Measurements from ENCODE around the gene CFAP74.

The CFAP74 gene

DNA sequence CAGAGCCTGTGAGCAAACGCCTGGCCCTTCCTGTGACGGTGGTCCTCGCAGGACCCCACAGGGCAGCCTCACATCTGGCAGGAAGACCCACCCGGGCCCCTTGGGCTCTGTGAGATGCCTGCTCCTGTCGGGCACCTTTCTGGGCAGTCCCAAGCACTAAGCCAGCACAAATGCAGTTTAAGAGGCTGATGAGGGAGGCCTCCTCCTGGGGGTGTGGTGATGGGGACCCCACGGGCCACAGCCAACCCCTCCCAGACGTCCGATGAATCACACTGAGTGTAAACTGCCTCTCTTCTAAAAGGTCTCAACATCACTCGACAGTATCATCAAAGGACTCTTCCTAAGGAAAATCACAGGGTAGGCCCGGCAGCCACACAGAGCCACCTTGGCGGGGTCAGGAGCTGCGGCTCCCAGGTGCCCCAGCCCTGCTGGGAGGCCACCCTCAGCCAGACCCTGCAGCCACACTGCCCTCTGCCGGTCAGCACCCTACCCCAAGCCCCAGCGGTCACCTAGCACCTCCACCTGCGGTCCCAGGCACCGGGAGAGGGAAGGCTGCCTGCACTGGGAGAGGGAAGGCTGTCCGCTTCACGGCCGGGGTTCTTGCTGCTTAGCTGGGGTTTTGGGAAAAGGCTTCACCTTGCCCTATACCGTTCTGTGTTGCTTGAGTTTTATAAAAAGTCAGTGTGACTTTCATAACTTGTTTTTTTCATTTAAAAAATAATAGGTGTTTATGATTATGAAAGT lies 42.8 kb upstream of the CFAP74 start:
- Mint-ChIP-seq H3K27ac (no peak overlapping the region), H3K9me3 (no peaks in the 10 kb centered on the region), H3K27me3 (peaks cover 39 to 56% of the 10 kb centered on the region in 2 donors), H3K36me3 (peaks cover 0 to 5% of the 10 kb centered on the region in 2 donors), H3K4me1 (peaks cover 24 to 25% of the 10 kb centered on the region in 2 donors), H3K4me3 (no peak overlapping the region)
- ATAC-seq (replicated peaks) (no peak), DNase-seq (peak; percentile 41)

DNA sequence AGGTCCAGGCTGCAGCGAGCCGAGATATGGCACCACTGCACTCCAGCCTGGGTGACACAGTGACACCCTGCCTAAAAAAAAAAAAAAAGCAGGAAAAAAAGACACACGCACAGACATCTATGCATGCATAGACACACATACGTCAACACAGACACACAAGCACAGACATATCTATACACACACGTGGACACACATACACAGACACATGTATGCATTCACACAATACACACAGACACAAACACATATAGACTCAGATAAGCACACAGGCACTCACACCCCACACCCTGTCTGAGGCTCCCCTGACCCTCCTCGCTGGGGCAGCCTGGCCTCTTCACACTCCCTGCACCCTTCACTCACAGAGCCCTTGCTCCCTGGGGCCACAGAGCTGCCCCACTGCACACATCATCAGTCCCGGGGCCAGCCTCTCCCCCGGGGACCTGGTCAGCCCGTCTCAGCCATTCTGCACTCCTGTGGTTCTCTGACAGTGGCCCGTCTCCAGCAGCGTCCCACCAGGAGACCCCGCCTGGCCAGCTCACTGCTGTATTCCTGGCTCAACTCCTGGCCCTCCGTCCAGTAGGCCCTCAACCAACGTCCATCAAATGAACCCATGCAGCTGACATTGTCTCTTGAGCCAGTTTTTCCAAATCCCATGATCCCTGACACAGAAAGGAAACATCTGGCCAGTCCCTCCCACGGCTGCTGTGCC lies 42.0 kb upstream of the CFAP74 start:
- Mint-ChIP-seq H3K4me1 (peaks cover 24 to 25% of the 10 kb centered on the region in 2 donors), H3K4me3 (peak overlapping the region; percentile 0 to 36), H3K27me3 (peaks cover 39 to 56% of the 10 kb centered on the region in 2 donors), H3K36me3 (peaks cover 0 to 5% of the 10 kb centered on the region in 2 donors), H3K9me3 (no peaks in the 10 kb centered on the region), H3K27ac (peak overlapping the region; percentile 57)
- DNase-seq (no peak), ATAC-seq (replicated peaks) (no peak)

DNA sequence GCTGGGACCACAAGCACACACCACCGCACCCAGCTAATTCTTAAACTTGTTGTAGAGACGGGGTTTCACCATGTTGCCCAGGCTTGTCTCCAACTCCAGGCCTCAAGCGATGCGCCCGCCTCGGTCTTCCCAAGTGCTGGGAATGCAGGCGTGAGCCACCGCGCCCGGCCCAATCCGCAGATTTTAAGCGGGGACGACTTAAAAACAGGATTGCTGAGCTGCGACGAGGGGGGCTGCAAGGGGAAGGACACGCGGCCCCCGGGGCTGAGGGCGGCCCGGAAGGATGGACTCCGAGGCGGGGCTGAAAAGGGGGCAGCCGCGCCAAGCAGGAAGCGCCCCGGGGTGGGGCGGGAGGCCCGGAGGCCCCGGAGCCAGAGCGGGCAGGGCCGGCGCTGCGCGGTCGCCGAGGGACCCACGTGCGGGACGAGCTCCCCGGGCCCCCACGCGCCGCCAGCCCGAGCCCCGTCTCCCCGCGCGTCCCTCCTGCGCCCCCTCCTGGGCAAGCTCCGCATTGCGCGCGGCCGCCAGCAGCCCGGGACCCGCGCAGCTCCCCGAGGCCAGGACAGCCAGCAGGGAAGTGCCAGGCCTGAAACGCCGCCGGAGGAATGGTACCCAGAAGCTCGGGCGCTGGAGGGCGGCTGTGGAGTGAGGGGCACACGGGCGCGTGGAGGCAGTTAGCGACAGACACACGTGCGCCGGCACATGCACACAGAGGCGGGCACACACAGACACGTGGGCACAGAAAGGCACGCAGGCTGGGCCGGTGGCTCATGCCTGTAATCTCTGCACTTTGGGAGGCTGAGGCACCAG lies 41.1 kb upstream of the CFAP74 start:
- Mint-ChIP-seq H3K27me3 (peaks cover 40 to 59% of the 10 kb centered on the region in 2 donors), H3K27ac (no peak overlapping the region), H3K4me3 (peak overlapping the region; percentile 56 to 59), H3K9me3 (no peaks in the 10 kb centered on the region), H3K4me1 (peaks cover 24% of the 10 kb centered on the region in 2 donors), H3K36me3 (peaks cover 0 to 5% of the 10 kb centered on the region in 2 donors)
- DNase-seq, result peak; percentile 69
- peak; percentile 78 to 83 for ATAC-seq (replicated peaks)

DNA sequence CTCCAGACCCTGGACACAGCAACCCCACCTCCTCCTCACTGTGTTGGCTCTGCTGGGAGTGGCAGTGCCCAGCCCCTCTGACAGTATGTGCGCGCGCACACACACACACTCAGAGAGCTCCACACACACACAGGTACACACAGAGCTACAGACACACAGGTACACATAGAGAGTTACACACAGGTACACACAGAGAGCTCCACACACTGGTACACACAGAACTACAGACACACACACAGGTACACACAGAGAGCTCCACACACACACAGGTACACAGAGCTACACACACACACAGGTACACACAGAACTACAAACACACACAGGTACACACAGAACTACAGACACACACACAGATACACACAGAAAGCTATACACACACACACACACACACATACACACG lies 40.3 kb upstream of the CFAP74 start:
- Mint-ChIP-seq H3K4me1 (peaks cover 16 to 18% of the 10 kb centered on the region in 2 donors), H3K9me3 (no peaks in the 10 kb centered on the region), H3K27me3 (peaks cover 37 to 62% of the 10 kb centered on the region in 2 donors), H3K27ac (no peak overlapping the region), H3K4me3 (peak overlapping the region; percentile 0 to 49), H3K36me3 (peaks cover 0 to 5% of the 10 kb centered on the region in 2 donors)
- no peak for DNase-seq
- no peak for ATAC-seq (replicated peaks)

DNA sequence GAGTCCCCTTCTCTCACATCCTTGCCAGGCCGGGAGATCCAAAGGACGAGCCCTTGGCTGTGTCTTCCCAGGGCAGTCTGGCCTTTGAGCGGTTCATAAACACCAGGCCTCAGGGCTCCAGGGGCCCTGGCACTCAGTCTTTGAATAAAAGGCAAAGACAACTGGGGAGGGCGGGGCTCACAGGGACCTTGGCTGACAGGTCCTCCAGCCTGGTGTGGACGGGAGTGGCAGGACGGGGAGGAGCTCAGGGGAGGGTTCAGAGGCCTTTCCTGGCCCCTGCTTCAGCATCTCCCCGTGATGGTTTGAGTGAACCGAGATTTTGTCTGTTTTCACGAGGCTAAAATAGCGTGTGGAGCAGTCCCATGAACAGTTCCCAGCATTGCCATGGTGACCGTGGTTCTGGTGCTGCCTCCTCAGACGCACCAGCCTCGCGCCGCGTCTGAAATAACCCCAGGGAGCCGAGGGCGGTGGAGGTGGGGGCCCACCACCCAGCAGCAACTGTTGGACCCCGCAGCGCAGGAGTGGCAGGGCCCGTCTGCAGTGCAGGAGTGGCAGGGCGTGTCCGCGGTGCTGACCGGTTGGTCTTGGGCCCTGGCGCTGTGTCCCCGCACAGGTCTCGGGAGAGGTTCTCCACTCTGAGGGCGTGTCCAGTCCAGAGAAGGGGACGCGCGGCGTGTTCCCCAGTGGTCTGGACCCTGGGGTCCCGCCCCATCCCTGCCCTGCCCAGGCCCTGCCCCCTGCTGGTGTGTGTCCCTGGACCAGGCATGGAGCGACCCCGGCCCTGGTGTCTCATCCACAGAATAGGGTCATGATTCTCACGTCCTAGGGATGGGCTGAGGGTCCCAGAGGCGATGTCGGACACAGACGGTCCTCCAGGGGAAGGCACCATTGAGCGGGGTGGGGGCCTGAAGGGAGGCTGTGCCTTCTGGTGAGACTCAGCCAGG lies 39.5 kb upstream of the CFAP74 start:
- Mint-ChIP-seq H3K4me3 (no peak overlapping the region), H3K9me3 (no peaks in the 10 kb centered on the region), H3K27me3 (peaks cover 29 to 62% of the 10 kb centered on the region in 2 donors), H3K4me1 (peaks cover 10 to 14% of the 10 kb centered on the region in 2 donors), H3K27ac (no peak overlapping the region), H3K36me3 (peaks cover 0 to 1% of the 10 kb centered on the region in 2 donors)
- ATAC-seq (replicated peaks) (no peak), DNase-seq (no peak)

DNA sequence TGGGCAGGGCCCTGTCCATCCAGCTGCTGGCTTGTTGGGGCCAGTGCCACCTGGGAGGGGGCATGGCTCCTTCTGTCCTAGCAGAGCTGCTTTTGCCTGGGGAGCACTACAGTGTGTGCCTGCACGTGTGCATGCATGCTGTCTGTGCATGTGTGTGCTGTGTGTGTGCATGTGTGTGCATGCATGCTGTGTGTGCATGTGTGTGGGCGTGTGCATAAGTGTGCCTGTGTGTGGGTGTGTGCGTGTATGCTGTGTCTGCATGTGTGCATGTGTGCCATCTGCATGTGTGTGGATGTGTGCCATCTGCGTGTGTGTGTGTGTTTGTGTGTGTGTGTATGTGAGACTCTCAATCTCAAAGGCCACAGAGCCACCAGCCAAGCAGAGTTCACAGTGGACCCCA lies 38.3 kb upstream of the CFAP74 start:
- Mint-ChIP-seq H3K27ac (no peak overlapping the region), H3K4me3 (no peak overlapping the region), H3K4me1 (peaks cover 10 to 13% of the 10 kb centered on the region in 2 donors), H3K27me3 (peaks cover 27 to 52% of the 10 kb centered on the region in 2 donors), H3K9me3 (no peaks in the 10 kb centered on the region), H3K36me3 (no peaks in the 10 kb centered on the region)
- ATAC-seq (replicated peaks), result no peak
- no peak for DNase-seq

DNA sequence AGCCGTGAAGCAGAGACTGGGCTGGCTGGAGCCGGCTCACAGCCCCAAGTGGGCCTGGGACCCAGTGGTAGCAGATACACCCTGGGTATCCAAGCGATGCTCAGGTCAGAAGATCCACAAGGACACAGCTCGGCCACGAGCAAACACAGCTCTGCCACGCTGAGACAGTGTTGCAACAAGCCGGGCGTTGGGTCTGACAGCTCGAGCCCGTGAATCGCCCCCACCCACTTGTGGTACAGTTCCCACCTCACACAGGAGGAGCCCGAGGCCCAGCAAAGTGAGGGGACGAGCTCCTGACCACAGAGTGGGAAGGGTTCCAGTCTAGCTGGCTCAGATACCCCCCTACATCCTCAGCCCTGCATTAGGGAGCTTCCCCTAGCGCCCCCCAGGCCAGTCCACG lies 37.7 kb upstream of the CFAP74 start:
- H3K4me3 Mint-ChIP-seq, result no peak overlapping the region
- no peaks in the 10 kb centered on the region for H3K36me3 Mint-ChIP-seq
- peaks cover 24 to 46% of the 10 kb centered on the region in 2 donors for H3K27me3 Mint-ChIP-seq

DNA sequence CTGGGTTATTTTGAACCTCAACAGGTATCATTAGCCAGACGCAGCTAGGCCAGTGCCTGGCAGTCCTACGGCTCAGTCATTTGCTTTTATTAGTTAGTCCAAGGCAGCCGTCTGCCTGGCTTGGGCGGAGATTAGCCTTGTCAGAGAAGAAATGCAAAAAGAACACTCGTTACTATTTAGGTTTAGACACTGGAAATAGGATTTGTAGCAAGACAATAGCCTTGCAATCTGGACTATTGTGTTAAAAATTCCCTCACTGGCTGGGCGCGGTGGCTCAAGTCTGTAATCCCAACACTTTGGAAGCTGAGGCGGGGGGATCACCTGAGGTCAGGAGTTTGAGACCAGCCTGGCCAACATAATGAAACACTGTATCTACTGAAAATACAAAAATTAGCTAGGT lies 35.7 kb upstream of the CFAP74 start:
- Mint-ChIP-seq H3K27me3 (peaks cover 10 to 30% of the 10 kb centered on the region in 2 donors), H3K4me1 (peaks cover 0 to 4% of the 10 kb centered on the region in 2 donors), H3K9me3 (no peaks in the 10 kb centered on the region), H3K4me3 (no peak overlapping the region), H3K27ac (no peak overlapping the region), H3K36me3 (no peaks in the 10 kb centered on the region)
- DNase-seq (no peak), ATAC-seq (replicated peaks) (no peak)

More for the DNA sequence above, 37.7 kb upstream of the CFAP74 start:
- ATAC-seq (replicated peaks) (no peak), DNase-seq (no peak)
- peaks cover 10 to 11% of the 10 kb centered on the region in 2 donors for H3K4me1 Mint-ChIP-seq
- no peak overlapping the region for H3K27ac Mint-ChIP-seq
- no peaks in the 10 kb centered on the region for H3K9me3 Mint-ChIP-seq

DNA sequence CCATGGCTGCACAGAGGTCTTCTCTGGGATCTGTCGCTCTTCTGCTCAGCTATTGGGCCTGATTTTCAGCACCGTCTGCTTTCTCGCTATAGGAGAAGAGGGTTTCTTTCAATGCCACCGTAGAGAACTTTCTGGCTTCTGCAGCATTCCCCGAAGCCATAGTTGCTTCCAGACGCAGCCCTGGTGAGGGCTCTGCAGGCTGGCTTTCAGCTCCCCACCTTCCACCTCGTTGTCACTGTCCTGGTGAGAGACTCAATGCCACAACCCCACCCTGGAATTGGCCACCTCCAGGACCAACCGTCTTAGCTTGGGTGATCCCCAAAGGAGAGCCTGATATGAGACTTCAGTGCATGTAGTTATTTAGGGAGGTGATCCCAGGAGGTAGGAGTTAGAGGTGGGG lies 34.6 kb upstream of the CFAP74 start:
- no peak for DNase-seq
- Mint-ChIP-seq H3K36me3 (no peaks in the 10 kb centered on the region), H3K4me3 (no peak overlapping the region), H3K27me3 (peaks cover 8 to 29% of the 10 kb centered on the region in 2 donors), H3K27ac (no peak overlapping the region), H3K9me3 (no peaks in the 10 kb centered on the region), H3K4me1 (no peaks in the 10 kb centered on the region)
- no peak for ATAC-seq (replicated peaks)

DNA sequence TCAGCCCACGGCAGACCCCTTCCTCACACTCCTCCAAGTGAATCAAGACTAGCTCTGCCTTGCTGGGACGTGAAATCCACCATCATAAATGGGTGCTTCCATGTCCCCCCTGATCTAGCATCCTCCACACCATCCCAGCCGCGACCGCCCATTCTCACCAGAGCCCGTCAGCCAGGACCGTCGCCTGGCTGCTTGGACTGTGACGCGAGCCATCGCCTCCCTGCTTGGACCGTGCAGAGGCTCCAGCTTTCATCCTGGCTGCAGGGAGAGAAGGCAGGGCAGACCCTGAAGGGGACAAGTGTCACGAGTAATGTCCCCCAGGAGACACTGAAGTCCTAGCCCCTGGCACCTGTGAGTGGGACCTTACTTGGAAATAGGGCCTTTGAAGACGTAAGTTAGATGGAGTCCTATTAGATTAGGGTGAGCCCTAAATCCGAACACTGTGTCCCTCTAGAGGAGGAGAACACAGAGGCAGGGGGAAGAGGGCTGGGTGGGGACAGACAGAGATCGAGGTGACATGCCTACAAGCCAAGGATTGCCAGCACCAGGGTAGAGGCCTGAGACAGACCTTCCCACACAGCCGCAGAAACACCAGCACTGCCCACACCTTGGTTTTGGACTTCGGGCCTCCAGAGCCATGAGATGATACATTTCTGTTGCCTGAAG lies 33.9 kb upstream of the CFAP74 start:
- ATAC-seq (replicated peaks) (no peak), DNase-seq (no peak)
- Mint-ChIP-seq H3K4me3 (no peak overlapping the region), H3K27ac (no peak overlapping the region), H3K9me3 (no peaks in the 10 kb centered on the region), H3K36me3 (no peaks in the 10 kb centered on the region), H3K4me1 (no peaks in the 10 kb centered on the region), H3K27me3 (peaks cover 8 to 35% of the 10 kb centered on the region in 2 donors)

DNA sequence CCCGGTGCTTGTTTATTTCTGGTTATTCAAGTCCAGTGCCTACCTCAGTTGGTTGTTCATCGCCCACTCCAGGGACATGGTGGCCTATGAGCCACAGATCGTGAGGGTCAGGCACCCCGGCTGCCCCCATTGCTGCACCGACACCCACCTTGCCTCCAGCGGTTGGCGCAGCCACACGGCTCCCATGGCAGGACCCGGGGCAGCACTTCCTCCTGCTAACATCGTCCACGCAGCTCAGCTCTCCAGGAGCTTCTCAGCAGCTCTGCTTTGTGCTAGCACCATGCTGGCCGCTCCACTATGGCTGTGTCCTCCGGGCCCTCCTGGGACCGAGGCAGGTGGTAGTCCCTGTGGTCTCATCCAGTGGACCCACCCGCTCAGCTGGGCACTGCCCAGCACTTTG lies 32.7 kb upstream of the CFAP74 start:
- no peak for ATAC-seq (replicated peaks)
- H3K9me3 Mint-ChIP-seq, result no peaks in the 10 kb centered on the region

DNA sequence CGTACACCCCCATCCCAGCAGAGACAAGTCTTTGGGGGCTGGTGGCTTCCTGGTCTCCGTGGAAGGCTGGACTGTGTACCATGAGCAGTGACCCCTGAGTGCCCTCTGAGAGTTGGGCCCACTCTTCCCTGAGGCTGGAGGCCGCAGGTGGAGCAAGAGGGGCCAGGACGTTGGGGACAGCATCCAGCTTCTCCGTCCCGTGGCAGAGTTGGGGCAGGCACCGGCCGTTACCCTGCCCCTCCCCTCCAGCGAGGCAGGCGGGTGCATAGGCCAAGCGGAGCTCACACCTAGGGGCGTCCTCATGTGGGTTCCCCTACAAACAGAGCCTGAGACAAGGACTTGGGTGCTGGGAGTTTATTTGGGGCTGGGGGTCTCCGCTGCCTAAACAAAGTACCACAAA lies 29.6 kb upstream of the CFAP74 start:
- no peaks in the 10 kb centered on the region for H3K4me1 Mint-ChIP-seq
- H3K27me3 Mint-ChIP-seq, result peaks cover 4 to 13% of the 10 kb centered on the region in 2 donors
- DNase-seq, result no peak
- no peak overlapping the region for H3K27ac Mint-ChIP-seq
- no peaks in the 10 kb centered on the region for H3K36me3 Mint-ChIP-seq
- H3K9me3 Mint-ChIP-seq, result no peaks in the 10 kb centered on the region
- ATAC-seq (replicated peaks), result no peak
- no peak overlapping the region for H3K4me3 Mint-ChIP-seq

More for the DNA sequence above, 32.7 kb upstream of the CFAP74 start:
- Mint-ChIP-seq H3K36me3 (no peaks in the 10 kb centered on the region), H3K4me1 (no peaks in the 10 kb centered on the region), H3K4me3 (no peak overlapping the region), H3K27me3 (peaks cover 8 to 26% of the 10 kb centered on the region in 2 donors), H3K27ac (no peak overlapping the region)
- no peak for DNase-seq

DNA sequence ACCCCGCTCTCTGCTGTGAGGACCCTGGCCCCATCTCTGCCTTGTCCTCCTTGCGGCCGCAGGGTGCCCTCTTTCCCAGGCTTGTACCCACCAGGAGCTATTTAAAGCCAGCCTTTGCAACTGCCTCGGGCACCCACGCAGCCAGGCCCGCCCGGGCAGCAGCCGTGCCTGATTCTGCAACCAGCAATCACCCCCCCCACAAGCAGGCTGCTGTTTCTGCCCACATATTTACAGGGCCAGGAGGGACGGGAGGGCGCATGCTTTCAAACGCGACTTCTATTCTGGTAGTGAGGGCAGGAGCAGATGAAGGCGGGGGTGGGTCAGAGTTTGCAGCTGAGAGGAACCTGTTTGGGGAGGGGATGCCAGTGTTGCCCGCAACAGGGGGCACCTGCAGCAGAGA lies 29.2 kb upstream of the CFAP74 start:
- H3K9me3 Mint-ChIP-seq, result no peaks in the 10 kb centered on the region

More for the DNA sequence above, 29.2 kb upstream of the CFAP74 start:
- Mint-ChIP-seq H3K4me3 (no peak overlapping the region), H3K27me3 (peaks cover 4 to 12% of the 10 kb centered on the region in 2 donors), H3K4me1 (no peaks in the 10 kb centered on the region), H3K36me3 (no peaks in the 10 kb centered on the region), H3K27ac (no peak overlapping the region)
- DNase-seq (no peak), ATAC-seq (replicated peaks) (no peak)
